Type B pancreatic cell (in vitro differentiated cells): Measurements from ENCODE around the gene LARP4. TPM values are rescaled to one million over a fixed set of nuclear protein-coding genes. Genes with fewer than 3 reads are reported as not detected.

Experiments used
- DNase-seq: peaks from one replicate; pipeline ENCODE4 v3.0.0; 2021; ENCODE audit warnings: mixed read lengths; ENCODE audit not compliant: unreplicated experiment; ENCODE audit errors: extremely low spot score
- H3K27ac Mint-ChIP-seq: 2 replicates; pipeline ENCODE4 v1.8.0; 2021; ENCODE audit warnings: mild to moderate bottlenecking, mixed read lengths
- H3K27me3 Mint-ChIP-seq: 2 replicates; pipeline ENCODE4 v1.8.0; 2021; ENCODE audit warnings: mixed read lengths
- H3K36me3 Mint-ChIP-seq: 2 replicates; pipeline ENCODE4 v1.8.0; 2021; ENCODE audit warnings: mixed read lengths
- H3K4me1 Mint-ChIP-seq: one replicate; pipeline ENCODE4 v1.8.0; 2021; ENCODE audit warnings: mixed read lengths; ENCODE audit not compliant: unreplicated experiment
- H3K4me3 Mint-ChIP-seq: 2 replicates; pipeline ENCODE4 v1.8.0; 2021; ENCODE audit warnings: mild to moderate bottlenecking, mixed read lengths
- H3K9me3 Mint-ChIP-seq: 2 replicates; pipeline ENCODE4 v1.8.0; 2021; ENCODE audit warnings: mixed read lengths
- total RNA-seq: library from RNA; stranded (reverse); gene quantifications from 2 replicates; pipeline ENCODE4 v1.2.1, GENCODE V29; 2021; ENCODE audit warnings: low replicate concordance
- TF ChIP-seq, protein P1 (sequence below): fragments of 200-600 bp; sonication (generic); conservative IDR thresholded peaks from 2 replicates; pipeline ENCODE4 v1.5.0; 2021; ENCODE audit warnings: antibody characterized with exemption, mild to moderate bottlenecking

The LARP4 gene
- total RNA-seq, 1 donor from 2014 or later, result 55.3 TPM

DNA sequence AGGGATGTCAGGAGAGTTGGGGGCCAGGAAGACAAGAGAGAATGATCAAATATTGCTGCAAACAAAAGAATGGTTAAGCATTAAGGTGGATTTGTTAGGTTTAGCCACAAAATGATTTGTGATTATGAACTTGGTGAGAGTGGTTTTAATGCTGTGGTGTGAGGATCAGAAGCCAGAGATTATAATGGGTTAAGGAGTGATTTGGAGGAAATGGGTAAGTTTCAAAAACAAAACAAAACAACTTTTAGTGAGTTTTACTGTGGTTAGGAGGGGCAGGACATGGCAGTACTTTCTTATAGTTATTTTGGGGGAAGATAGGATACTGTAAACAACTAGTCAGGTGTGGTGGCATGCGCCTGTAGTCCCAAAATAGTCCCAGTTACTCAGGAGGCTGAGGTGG, 128.1 kb downstream of the LARP4 start:
- H3K27ac Mint-ChIP-seq, result peak overlapping the region; percentile 1
- H3K27me3 Mint-ChIP-seq, result no peaks in the 10 kb centered on the region
- TF ChIP-seq, protein P1, sequence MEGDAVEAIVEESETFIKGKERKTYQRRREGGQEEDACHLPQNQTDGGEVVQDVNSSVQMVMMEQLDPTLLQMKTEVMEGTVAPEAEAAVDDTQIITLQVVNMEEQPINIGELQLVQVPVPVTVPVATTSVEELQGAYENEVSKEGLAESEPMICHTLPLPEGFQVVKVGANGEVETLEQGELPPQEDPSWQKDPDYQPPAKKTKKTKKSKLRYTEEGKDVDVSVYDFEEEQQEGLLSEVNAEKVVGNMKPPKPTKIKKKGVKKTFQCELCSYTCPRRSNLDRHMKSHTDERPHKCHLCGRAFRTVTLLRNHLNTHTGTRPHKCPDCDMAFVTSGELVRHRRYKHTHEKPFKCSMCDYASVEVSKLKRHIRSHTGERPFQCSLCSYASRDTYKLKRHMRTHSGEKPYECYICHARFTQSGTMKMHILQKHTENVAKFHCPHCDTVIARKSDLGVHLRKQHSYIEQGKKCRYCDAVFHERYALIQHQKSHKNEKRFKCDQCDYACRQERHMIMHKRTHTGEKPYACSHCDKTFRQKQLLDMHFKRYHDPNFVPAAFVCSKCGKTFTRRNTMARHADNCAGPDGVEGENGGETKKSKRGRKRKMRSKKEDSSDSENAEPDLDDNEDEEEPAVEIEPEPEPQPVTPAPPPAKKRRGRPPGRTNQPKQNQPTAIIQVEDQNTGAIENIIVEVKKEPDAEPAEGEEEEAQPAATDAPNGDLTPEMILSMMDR, result no peak
- DNase-seq, result no peak
- peaks cover 13% of the 10 kb centered on the region for H3K36me3 Mint-ChIP-seq
- H3K9me3 Mint-ChIP-seq, result no peaks in the 10 kb centered on the region
- no peak overlapping the region for H3K4me3 Mint-ChIP-seq
- H3K4me1 Mint-ChIP-seq, result peaks cover 13% of the 10 kb centered on the region

DNA sequence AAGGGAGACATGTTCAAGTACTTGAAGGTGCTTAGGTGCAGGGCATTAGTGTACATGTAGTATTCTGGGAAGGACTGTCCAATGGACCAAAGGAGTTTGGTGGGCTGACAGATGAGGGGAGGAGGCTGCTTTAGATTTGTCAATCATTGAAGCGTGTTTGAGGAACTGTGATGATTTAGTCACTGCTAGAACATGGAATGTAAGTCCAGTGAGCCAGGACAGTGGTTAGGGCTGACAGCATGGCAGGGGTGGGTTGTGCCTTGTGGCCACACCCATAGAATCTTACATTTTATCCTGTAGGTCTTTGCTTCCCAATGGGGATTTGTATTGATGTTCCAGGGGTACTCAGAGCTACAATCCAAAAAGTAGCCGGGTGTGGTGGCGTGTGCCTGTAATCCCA, 128.7 kb downstream of the LARP4 start:
- no peaks in the 10 kb centered on the region for H3K9me3 Mint-ChIP-seq
- H3K4me3 Mint-ChIP-seq, result no peak overlapping the region
- no peaks in the 10 kb centered on the region for H3K27me3 Mint-ChIP-seq
- peaks cover 9% of the 10 kb centered on the region for H3K36me3 Mint-ChIP-seq
- peaks cover 13% of the 10 kb centered on the region for H3K4me1 Mint-ChIP-seq
- H3K27ac Mint-ChIP-seq, result no peak overlapping the region
- TF ChIP-seq, protein P1, result no peak
- no peak for DNase-seq

Other genes starting within 250 kb of the LARP4 start
- 32.5 and 59.7 TPM in 2 replicates for gene CERS5, start 233.5 kb upstream of the LARP4 start, total RNA-seq
- gene LIMA1, start 117.4 kb upstream of the LARP4 start, total RNA-seq, result 54.4 and 91.9 TPM in 2 replicates
- gene FAM186A, start 4.3 kb upstream of the LARP4 start, total RNA-seq, result not detected in 2 replicates
- gene DIP2B, start 104.1 kb downstream of the LARP4 start, total RNA-seq, result 27.2 and 28.6 TPM in 2 replicates